IMR-90 (cell line): Measurements from ENCODE around the gene DAAM2. TPM values are rescaled to one million over a fixed set of nuclear protein-coding genes. Genes with fewer than 3 reads are reported as not detected.
A peak's percentile ranks its signal among the peaks of the same experiment; 100 is the strongest.

Experiments
- ATAC-seq: fragments of 200-7000 bp; cut with Tn5 transposase; 2 replicates; pipeline ENCODE4 v1.9.1; 2020; ENCODE audit warnings: low read depth, mild to moderate bottlenecking, moderate library complexity
- BruUV-seq: library from RNA; stranded (reverse); fragments of 400-500 nt; replicated peaks from 2 replicates; lab custom pipeline; 2021; lab: Mats Ljungman, UMichigan
- CTCF ChIA-PET: fragments of 300-600 bp; formaldehyde crosslinking; extraction: SDS; loops from one replicate; lab custom pipeline; 2021; ENCODE audit warnings: antibody characterized with exemption; lab: Yijun Ruan, JAX
- POLR2A ChIA-PET: fragments of 300-600 bp; sonication (Branson Sonifier 250); formaldehyde crosslinking; loops from one replicate; lab custom pipeline; 2022; ENCODE audit warnings: antibody characterized with exemption; ENCODE audit not compliant: unreplicated experiment; lab: Charles Lee
- DNase-seq: peaks from one replicate; pipeline ENCODE4 v3.0.0; 2013
- H2AFZ ChIP-seq: replicated peaks from 2 replicates; pipeline ENCODE3; 2013; ENCODE audit warnings: low read length, mild to moderate bottlenecking; ENCODE audit not compliant: poor library complexity
- H2AK5ac ChIP-seq: 2 replicates; pipeline ENCODE4 v1.6.1; 2013; ENCODE audit warnings: low read depth, low read length, inconsistent platforms
- H2AK9ac ChIP-seq: replicated peaks from 2 replicates; pipeline ENCODE3; 2013; ENCODE audit warnings: mild to moderate bottlenecking, low read depth, low read length, moderate library complexity; ENCODE audit not compliant: poor library complexity
- H2BK120ac ChIP-seq: 2 replicates; pipeline ENCODE4 v1.6.1; 2013; ENCODE audit warnings: low read depth, low read length, inconsistent platforms
- H2BK15ac ChIP-seq: 3 replicates; pipeline ENCODE4 v1.6.1; 2013; ENCODE audit warnings: low read depth, low read length, inconsistent platforms
- H2BK20ac ChIP-seq: 2 replicates; pipeline ENCODE4 v1.6.1; 2013; ENCODE audit warnings: low read depth, mild to moderate bottlenecking, inconsistent platforms, low read length, moderate library complexity
- H2BK5ac ChIP-seq: 2 replicates; pipeline ENCODE4 v1.6.1; 2013; ENCODE audit warnings: mild to moderate bottlenecking, low read depth, low read length, inconsistent platforms; ENCODE audit not compliant: poor library complexity, severe bottlenecking
- H3K14ac ChIP-seq: replicated peaks from 2 replicates; pipeline ENCODE4 v1.6.1; 2013; ENCODE audit warnings: low read depth, low read length, inconsistent platforms
- H3K18ac ChIP-seq: 2 replicates; pipeline ENCODE4 v1.6.1; 2013; ENCODE audit warnings: low read depth, low read length, control low read depth
- H3K23ac ChIP-seq: 2 replicates; pipeline ENCODE4 v1.6.1; 2013; ENCODE audit warnings: low read depth, low read length, inconsistent platforms
- H3K27ac ChIP-seq: 2 replicates; pipeline ENCODE4 v1.5.1; 2013; ENCODE audit warnings: mild to moderate bottlenecking, control low read depth, low read length; ENCODE audit not compliant: insufficient read depth
- H3K27me3 ChIP-seq: 2 replicates; pipeline ENCODE4 v1.6.1; 2013; ENCODE audit warnings: low read length; ENCODE audit not compliant: control insufficient read depth, insufficient read depth
- H3K36me3 ChIP-seq: 2 replicates; pipeline ENCODE4 v1.6.1; 2013; ENCODE audit warnings: low read length, mixed read lengths; ENCODE audit not compliant: control insufficient read depth, insufficient read depth
- H3K4ac ChIP-seq: 2 replicates; pipeline ENCODE4 v1.6.1; 2013; ENCODE audit warnings: low read depth, low read length, inconsistent platforms
- H3K4me1 ChIP-seq: 2 replicates; pipeline ENCODE4 v1.6.1; 2013; ENCODE audit warnings: low read length, mixed read lengths; ENCODE audit not compliant: control insufficient read depth, insufficient read depth
- H3K4me2 ChIP-seq: 2 replicates; pipeline ENCODE4 v1.6.1; 2013; ENCODE audit warnings: low read depth, mild to moderate bottlenecking, control low read depth, low read length, moderate library complexity
- H3K4me3 ChIP-seq: 2 replicates; pipeline ENCODE4 v1.5.1; 2013; ENCODE audit warnings: low read depth, mild to moderate bottlenecking, control low read depth, low read length, moderate library complexity; ENCODE audit not compliant: insufficient read depth
- H3K56ac ChIP-seq: 2 replicates; pipeline ENCODE4 v1.6.1; 2013; ENCODE audit warnings: low read length, inconsistent platforms; ENCODE audit not compliant: insufficient read depth; ENCODE audit errors: extremely low read depth
- H3K79me1 ChIP-seq, 2 experiments: 2 replicates each; pipeline ENCODE4 v1.6.1; 2013; ENCODE audit warnings: low read length in 2 of 2, inconsistent platforms in 1 of 2, low read depth in 1 of 2
- H3K9ac ChIP-seq: 2 replicates; pipeline ENCODE4 v1.6.1; 2013; ENCODE audit warnings: low read depth, low read length, control low read depth
- H3K9me1 ChIP-seq: 2 replicates; pipeline ENCODE4 v1.6.1; 2013; ENCODE audit warnings: low read length, inconsistent platforms; ENCODE audit not compliant: insufficient read depth
- H3K9me3 ChIP-seq: 2 replicates; pipeline ENCODE4 v1.6.1; 2013; ENCODE audit warnings: low read length; ENCODE audit not compliant: control insufficient read depth, insufficient read depth
- H4K20me1 ChIP-seq: 2 replicates; pipeline ENCODE4 v1.6.1; 2013; ENCODE audit warnings: low read length, inconsistent platforms; ENCODE audit not compliant: insufficient read depth
- H4K5ac ChIP-seq: 2 replicates; pipeline ENCODE4 v1.6.1; 2013; ENCODE audit warnings: mild to moderate bottlenecking, low read depth, low read length, control low read depth
- H4K8ac ChIP-seq, 2 experiments: 2 replicates each; pipeline ENCODE4 v1.6.1; 2013; ENCODE audit warnings: low read depth in 2 of 2, low read length in 2 of 2, control low read depth in 1 of 2, inconsistent platforms in 1 of 2
- H4K91ac ChIP-seq: 2 replicates; pipeline ENCODE4 v1.6.1; 2013; ENCODE audit warnings: low read depth, low read length, inconsistent platforms; ENCODE audit not compliant: insufficient read depth
- MAZ ChIP-seq: IDR thresholded peaks from 2 replicates; pipeline ENCODE4 v1.6.1; 2012; ENCODE audit warnings: low read depth, mild to moderate bottlenecking, low read length, improper control_type of control experiment, moderate library complexity, borderline replicate concordance
- RCOR1 ChIP-seq: IDR thresholded peaks from 2 replicates; pipeline ENCODE4 v1.6.1; 2012; ENCODE audit warnings: mild to moderate bottlenecking, low read length, improper control_type of control experiment; ENCODE audit not compliant: insufficient replicate concordance
- WGBS, 2 experiments: methylation state at CpG; one replicate each; pipeline versions ENCODE4 v1.1.5 to v1.1.7; 2013; ENCODE audit warnings: missing lambda C conversion rate in 2 of 2; ENCODE audit not compliant: insufficient read length in 1 of 2; ENCODE audit errors: extremely low coverage in 2 of 2; 5-methylcytosine and 5-hydroxymethylcytosine counted together
- dilution Hi-C: fragments of 300-500 bp; cut with HindIII; formaldehyde crosslinking; loops from one replicate; pipeline ENCODE4 v1.14.3; 2018; ENCODE audit warnings: low sequenced_read_pairs; ENCODE audit not compliant: unreplicated experiment
- in situ Hi-C: fragments of 300-500 bp; cut with MboI; formaldehyde crosslinking; loops from 3 replicates; pipeline ENCODE4 v1.14.3; 2019; ENCODE audit warnings: low sequenced_read_pairs, inconsistent platforms, mixed read lengths
- intact Hi-C: fragments of 100-400 bp; cut with micrococcal nuclease; formaldehyde crosslinking; loops from 2 replicates; pipeline ENCODE4 v1.10.0; 2022
- polyA plus RNA-seq, 3 experiments: library from polyadenylated mRNA; depleted of rRNA; stranded (reverse); fragments of >200 nt; gene quantifications; 2 replicates each; pipeline ENCODE4 v1.2.3, GENCODE V29; 2012; ENCODE audit warnings: low replicate concordance in 1 of 3
- total RNA-seq: library from RNA; depleted of rRNA; stranded (reverse); fragments of >200 nt; gene quantifications from 2 replicates; pipeline ENCODE4 v1.2.3, GENCODE V29; 2012

The DAAM2 gene
- total and polyA plus RNA-seq, 2 of the 4 experiments (the other 2 are of a cell fraction), result 11.2 to 12.9 TPM

DNA sequence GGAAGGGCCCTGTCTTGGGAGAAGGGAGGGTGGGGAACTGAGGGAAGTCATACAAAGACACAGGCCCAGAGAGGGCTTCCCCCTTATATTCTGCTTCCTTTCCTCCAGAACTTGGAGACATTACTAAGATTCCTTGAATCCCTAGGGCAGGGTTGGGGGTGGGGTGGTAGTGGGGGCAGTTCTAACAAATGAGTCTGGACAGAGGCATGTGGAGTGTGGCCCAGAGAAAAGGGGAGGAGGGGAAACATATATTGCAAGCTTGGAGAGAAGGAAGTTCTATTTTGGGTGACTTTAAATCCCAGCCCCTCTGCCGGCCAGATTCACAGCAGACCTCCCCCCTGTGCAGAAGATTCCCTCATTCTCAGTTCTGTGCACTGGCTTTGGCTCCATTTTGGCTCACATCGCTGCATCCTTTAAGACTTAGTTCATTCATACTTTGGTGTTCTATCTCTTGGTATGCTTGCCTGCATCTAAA, 43.7 kb downstream of the DAAM2 start:
- in situ Hi-C loops (no loop called here), dilution Hi-C loops (no loop called here), intact Hi-C loops (no loop called here)
- 33% methylated on average over 1 of the region's 2 CpGs; no CpG with 5 or more reads in 1 of the 2 experiments for WGBS, 2 experiments
- H4K20me1 ChIP-seq, result no peaks in the 10 kb centered on the region; the same call in 1 of the 2 replicates
- ATAC-seq (peak; percentile 82), DNase-seq (peak; percentile 37)
- no peak overlapping the region; a peak in 2 of 4 replicates for H4K8ac ChIP-seq
- no peaks in the 10 kb centered on the region for H3K9me3 ChIP-seq
- H3K18ac ChIP-seq, result peak overlapping the region; percentile 55
- H4K5ac ChIP-seq, result peak overlapping the region; percentile 30
- ChIA-PET CTCF (no interaction called here), POLR2A (no interaction called here)
- no TSS peak for BruUV-seq
- H3K27ac ChIP-seq, result peak overlapping the region; percentile 63; the same call in 1 of the 2 replicates
- peak overlapping the region; percentile 59 for H2BK120ac ChIP-seq
- peak overlapping the region; percentile 56; the same call in 1 of the 2 replicates for H2AK5ac ChIP-seq
- H3K4ac ChIP-seq, result peak overlapping the region; percentile 79
- H2AK9ac ChIP-seq, result peak overlapping the region; percentile 17
- H3K14ac ChIP-seq, result peak overlapping the region; percentile 64
- H3K56ac ChIP-seq, result no peak overlapping the region; the same call in 1 of the 2 replicates
- no peaks in the 10 kb centered on the region for H3K27me3 ChIP-seq
- H3K23ac ChIP-seq, result no peak overlapping the region
- no peaks in the 10 kb centered on the region for H3K36me3 ChIP-seq
- no peak overlapping the region for H2BK15ac ChIP-seq
- TF ChIP-seq RCOR1 (no peak), MAZ (peak; percentile 25; the same call in 1 of the 2 replicates)
- H3K4me3 ChIP-seq, result no peak overlapping the region
- H3K4me2 ChIP-seq, result no peak overlapping the region; the same call in 1 of the 2 replicates
- H2BK5ac ChIP-seq, result peak overlapping the region; percentile 49
- peaks cover 0 to 6% of the 10 kb centered on the region in 2 experiments; a peak in 1 of 4 replicates for H3K79me1 ChIP-seq
- H2AFZ ChIP-seq, result no peak overlapping the region
- peaks cover 19% of the 10 kb centered on the region for H3K4me1 ChIP-seq
- peak overlapping the region; percentile 36; the same call in 1 of the 2 replicates for H3K9ac ChIP-seq
- H4K91ac ChIP-seq, result peak overlapping the region; percentile 70
- peak overlapping the region; percentile 40; the same call in 1 of the 2 replicates for H2BK20ac ChIP-seq
- 0 out of 2 replicates have a peak, but pooled peaks cover 8% of the 10 kb centered on the region for H3K9me1 ChIP-seq
